NCI-H2081 treated with DMSO at 0.1 percent for 48 hours (cell line): ENCODE data around the gene GHSR.

Experiments
- DNase-seq: peaks from one replicate; lab custom pipeline; 2025; lab: John Stamatoyannopoulos, UW

GHSR gene

GRCh38 chr3:172438186-172438585 is 10.1 kb downstream of the GHSR start:
- no peak for DNase-seq

- DNase-seq, result no peak
Measured at GRCh38 chr3:172437713-172438112, 10.5 kb downstream of the GHSR start.

GRCh38 chr3:172415323-172415722 is 32.9 kb downstream of the GHSR start:
- DNase-seq, result no peak

GRCh38 chr3:172411478-172411947 is 36.7 kb downstream of the GHSR start:
- DNase-seq, result no peak

- no peak for DNase-seq
Measured at GRCh38 chr3:172410702-172411477, 37.4 kb downstream of the GHSR start.

- no peak for DNase-seq
Measured at GRCh38 chr3:172407872-172408271, 40.4 kb downstream of the GHSR start.

- no peak for DNase-seq
Measured at GRCh38 chr3:172405914-172406313, 42.3 kb downstream of the GHSR start.

- no peak for DNase-seq
Measured at GRCh38 chr3:172404237-172404962, 43.9 kb downstream of the GHSR start.

- no peak for DNase-seq
Measured at GRCh38 chr3:172402892-172403643, 45.2 kb downstream of the GHSR start.

- no peak for DNase-seq
Measured at GRCh38 chr3:172402090-172402489, 46.2 kb downstream of the GHSR start.

GRCh38 chr3:172398484-172398883 is 49.8 kb downstream of the GHSR start:
- DNase-seq, result no peak

GRCh38 chr3:172397716-172398405 is 50.4 kb downstream of the GHSR start:
- no peak for DNase-seq

- DNase-seq, result no peak
Measured at GRCh38 chr3:172396400-172396799, 51.9 kb downstream of the GHSR start.

- no peak for DNase-seq
Measured at GRCh38 chr3:172394692-172395091, 53.6 kb downstream of the GHSR start.
